ENCODE results near the gene SYCN. TPM values are rescaled to one million over a fixed set of nuclear protein-coding genes. Genes with fewer than 3 reads are reported as not detected.
A peak's percentile ranks its signal among the peaks of the same experiment; 100 is the strongest.

The SYCN gene
- total and polyA plus RNA-seq, 2 donors from 2014 or later = not detected

GRCh38 chr19:39172700-39173501 is 31.2 kb downstream of the SYCN start:
- Histone ChIP-seq H3K9me3 (ENCODE audit: control insufficient read depth in 2 of 3, insufficient read depth in 1 of 3, low read length in 3 of 3) (no peaks in the 10 kb centered on the region), H3K9ac (ENCODE audit: low read length in 3 of 3) (no peak overlapping the region), H3K36me3 (ENCODE audit: control insufficient read depth in 2 of 3, insufficient read depth in 3 of 3, low read length in 3 of 3) (peaks cover 0 to 19% (median 9%) of the 10 kb centered on the region in 3 donors), H3K4me1 (ENCODE audit: control insufficient read depth in 2 of 3, insufficient read depth in 2 of 3, low read depth in 1 of 3, low read length in 3 of 3) (peaks cover 0 to 5% (median 0%) of the 10 kb centered on the region in 3 donors), H3K4me3 (ENCODE audit: low read length in 3 of 3) (no peak overlapping the region), H3K27me3 (ENCODE audit: control insufficient read depth, insufficient read depth, low read length) (no peaks in the 10 kb centered on the region), H3K27ac (ENCODE audit: low read depth in 2 of 2, low read length in 2 of 2) (no peak overlapping the region)
- TF ChIP-seq, protein P1, sequence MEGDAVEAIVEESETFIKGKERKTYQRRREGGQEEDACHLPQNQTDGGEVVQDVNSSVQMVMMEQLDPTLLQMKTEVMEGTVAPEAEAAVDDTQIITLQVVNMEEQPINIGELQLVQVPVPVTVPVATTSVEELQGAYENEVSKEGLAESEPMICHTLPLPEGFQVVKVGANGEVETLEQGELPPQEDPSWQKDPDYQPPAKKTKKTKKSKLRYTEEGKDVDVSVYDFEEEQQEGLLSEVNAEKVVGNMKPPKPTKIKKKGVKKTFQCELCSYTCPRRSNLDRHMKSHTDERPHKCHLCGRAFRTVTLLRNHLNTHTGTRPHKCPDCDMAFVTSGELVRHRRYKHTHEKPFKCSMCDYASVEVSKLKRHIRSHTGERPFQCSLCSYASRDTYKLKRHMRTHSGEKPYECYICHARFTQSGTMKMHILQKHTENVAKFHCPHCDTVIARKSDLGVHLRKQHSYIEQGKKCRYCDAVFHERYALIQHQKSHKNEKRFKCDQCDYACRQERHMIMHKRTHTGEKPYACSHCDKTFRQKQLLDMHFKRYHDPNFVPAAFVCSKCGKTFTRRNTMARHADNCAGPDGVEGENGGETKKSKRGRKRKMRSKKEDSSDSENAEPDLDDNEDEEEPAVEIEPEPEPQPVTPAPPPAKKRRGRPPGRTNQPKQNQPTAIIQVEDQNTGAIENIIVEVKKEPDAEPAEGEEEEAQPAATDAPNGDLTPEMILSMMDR (IDR thresholded peaks at IDR 0.05; ENCODE audit: borderline replicate concordance, extremely low read depth, insufficient read depth) = no peak
- peak in 1 of 5 donors; percentile 74 for DNase-seq
- intact Hi-C loops (cut with DNase I) = no loop called here
- no peak for FAIRE-seq

- FAIRE-seq = no peak
- H3K9me3 ChIP-seq (ENCODE audit: control insufficient read depth in 2 of 3, insufficient read depth in 1 of 3, low read length in 3 of 3) = no peaks in the 10 kb centered on the region
- TF ChIP-seq, protein P1 (IDR thresholded peaks at IDR 0.05; ENCODE audit: borderline replicate concordance, extremely low read depth, insufficient read depth) = no peak
- DNase-seq = no peak
- no peak overlapping the region for H3K27ac ChIP-seq (ENCODE audit: low read depth in 2 of 2, low read length in 2 of 2)
- intact Hi-C loops (cut with DNase I) = no loop called here
- H3K27me3 ChIP-seq (ENCODE audit: control insufficient read depth, insufficient read depth, low read length) = no peaks in the 10 kb centered on the region
- no peak overlapping the region for H3K4me3 ChIP-seq (ENCODE audit: low read length in 3 of 3)
- peaks cover 0 to 12% (median 9%) of the 10 kb centered on the region in 3 donors for H3K36me3 ChIP-seq (ENCODE audit: control insufficient read depth in 2 of 3, insufficient read depth in 3 of 3, low read length in 3 of 3)
- H3K9ac ChIP-seq (ENCODE audit: low read length in 3 of 3) = no peak overlapping the region
- H3K4me1 ChIP-seq (ENCODE audit: control insufficient read depth in 2 of 3, insufficient read depth in 2 of 3, low read depth in 1 of 3, low read length in 3 of 3) = peaks cover 0 to 8% (median 0%) of the 10 kb centered on the region in 3 donors
Observed at GRCh38 chr19:39171479-39172465, 32.3 kb downstream of the SYCN start.

GRCh38 chr19:39170386-39171231 is 33.5 kb downstream of the SYCN start:
- Histone ChIP-seq H3K4me3 (ENCODE audit: low read length in 3 of 3) (no peak overlapping the region), H3K4me1 (ENCODE audit: control insufficient read depth in 2 of 3, insufficient read depth in 2 of 3, low read depth in 1 of 3, low read length in 3 of 3) (peaks cover 0 to 16% (median 10%) of the 10 kb centered on the region in 3 donors), H3K36me3 (ENCODE audit: control insufficient read depth in 2 of 3, insufficient read depth in 3 of 3, low read length in 3 of 3) (peaks cover 0 to 6% (median 5%) of the 10 kb centered on the region in 3 donors), H3K9ac (ENCODE audit: low read length in 3 of 3) (no peak overlapping the region), H3K27me3 (ENCODE audit: control insufficient read depth, insufficient read depth, low read length) (no peaks in the 10 kb centered on the region), H3K9me3 (ENCODE audit: control insufficient read depth in 2 of 3, insufficient read depth in 1 of 3, low read length in 3 of 3) (no peaks in the 10 kb centered on the region), H3K27ac (ENCODE audit: low read depth in 2 of 2, low read length in 2 of 2) (no peak overlapping the region)
- DNase-seq (no peak), FAIRE-seq (no peak)
- intact Hi-C loops (cut with DNase I) = no loop called here
- TF ChIP-seq, protein P1 (IDR thresholded peaks at IDR 0.05; ENCODE audit: borderline replicate concordance, extremely low read depth, insufficient read depth) = no peak

Measured in kidney (tissue), 14 donors.